UCSD-AML1 (cell line): ENCODE data around the gene WBP11.

Experiments
- DNase-seq: peaks from one replicate; lab custom pipeline; 2025; ENCODE audit not compliant: unreplicated experiment; lab: John Stamatoyannopoulos, UW

The WBP11 gene

DNA sequence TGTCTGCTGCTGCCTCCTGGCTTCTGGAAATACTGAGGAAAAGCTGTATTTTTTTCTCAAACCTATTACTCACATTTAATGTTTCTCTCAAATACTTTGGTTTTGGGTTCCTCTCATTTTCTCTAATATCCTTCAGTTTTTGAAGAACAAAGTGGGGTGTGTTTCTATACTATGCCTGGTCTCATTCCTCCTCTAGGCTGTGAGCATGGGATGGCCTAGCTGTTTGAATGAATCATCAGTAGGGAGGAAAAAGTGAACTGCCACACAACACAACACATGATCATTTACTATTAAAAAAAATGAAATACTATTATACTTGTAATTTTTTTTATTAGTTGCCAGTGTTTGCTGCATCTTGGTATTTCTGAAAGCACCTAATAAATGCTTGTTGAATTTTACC, 22.0 kb upstream of the WBP11 start:
- DNase-seq: no peak

DNA sequence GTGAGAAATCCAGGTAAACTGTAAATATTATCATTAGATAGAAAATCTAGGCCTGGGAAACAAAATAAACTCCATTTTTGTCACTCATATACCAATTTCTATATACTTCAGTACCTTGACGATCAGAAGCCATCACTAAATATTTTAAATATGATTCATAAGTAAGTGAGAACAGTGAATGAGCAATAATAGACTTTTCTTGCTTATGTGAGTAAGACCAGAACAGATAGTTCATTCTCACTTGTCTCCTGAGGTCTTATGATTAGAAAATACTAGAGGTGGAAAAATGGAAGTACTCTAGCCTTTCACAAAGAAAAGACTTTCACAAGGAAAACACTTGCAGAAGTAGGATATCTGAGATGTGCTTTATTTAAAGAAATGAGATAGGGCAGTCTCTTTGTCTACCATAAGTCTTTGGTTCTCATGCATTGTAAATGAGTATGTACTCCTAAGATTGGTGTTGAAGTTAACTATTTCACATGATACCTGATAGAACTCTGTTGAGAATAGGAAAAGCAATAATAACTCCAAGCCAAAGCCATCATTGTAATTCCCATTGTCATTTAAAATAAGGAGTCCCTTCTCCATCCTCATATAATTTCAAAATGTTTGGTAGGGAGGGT, 20.8 kb upstream of the WBP11 start:
- no peak for DNase-seq

DNA sequence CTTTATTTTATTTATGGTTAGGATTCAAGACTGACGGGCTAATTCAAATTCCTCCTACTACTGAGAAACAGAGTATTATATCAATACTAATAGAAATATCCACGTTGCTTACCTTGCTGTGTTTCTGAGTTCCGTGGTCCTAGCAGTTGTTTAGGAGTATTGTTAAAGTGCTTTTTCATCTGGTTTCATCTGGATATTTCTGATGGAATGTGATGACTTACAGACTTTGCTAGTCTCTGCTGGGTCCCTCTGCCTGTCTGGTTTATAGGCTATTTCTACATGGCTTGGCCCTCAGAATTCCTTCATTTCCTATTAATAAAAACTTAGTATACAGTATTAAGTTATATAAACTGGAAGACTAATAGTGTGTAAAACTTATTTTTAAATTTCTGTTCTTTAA, 10.7 kb upstream of the WBP11 start, which contains the start of gene SMCO3:
Gene SMCO3 (minus strand): TSS at position 169 of the 400 bp plus-strand sequence. CDS start 7,502 bp downstream, outside the sequence.
- no peak for DNase-seq

DNA sequence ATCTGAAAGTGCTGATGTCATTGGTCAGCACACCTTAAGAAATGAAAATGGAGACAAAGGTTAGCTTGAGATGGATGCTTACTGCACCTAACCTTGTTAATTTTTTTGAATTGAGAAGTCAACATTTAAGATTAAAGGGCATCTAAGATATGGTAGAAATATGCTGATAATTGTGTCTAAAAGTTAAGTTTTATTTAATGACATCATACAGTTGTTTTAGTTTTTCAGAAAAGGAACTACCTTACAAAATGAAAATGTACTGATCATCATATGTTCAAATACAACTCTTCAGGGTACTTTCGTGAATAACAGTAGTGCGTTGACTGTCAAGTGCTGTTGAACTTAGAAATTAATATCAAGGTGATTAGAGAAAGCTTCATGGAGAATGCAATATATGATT, 8.2 kb upstream of the WBP11 start:
- DNase-seq: no peak

DNA sequence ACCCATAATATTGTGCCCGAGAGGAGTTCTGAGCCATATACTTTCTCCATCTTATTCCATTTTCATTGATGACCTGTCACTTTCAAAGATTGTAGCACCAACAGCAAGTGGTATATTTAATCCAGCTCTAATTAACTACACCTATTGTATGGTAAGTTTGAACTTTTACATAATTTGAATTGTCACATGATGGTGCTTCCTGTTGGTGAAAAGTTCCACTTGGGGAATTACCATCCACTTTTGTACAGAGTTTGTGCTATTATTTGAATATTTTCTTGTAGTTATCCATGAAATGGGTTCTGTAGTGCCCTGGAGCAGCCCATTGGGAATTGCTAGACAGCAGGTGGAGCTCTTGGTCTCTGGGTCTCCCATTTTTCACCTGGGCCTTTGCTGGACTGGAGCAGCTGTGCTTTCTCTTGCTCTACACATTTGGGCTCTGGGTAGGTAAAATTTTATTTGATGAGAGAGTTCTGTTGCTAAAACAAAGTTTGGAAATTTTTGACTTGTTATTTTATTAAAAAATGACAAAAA, 7.7 kb upstream of the WBP11 start:
- DNase-seq: peak; percentile 9

DNA sequence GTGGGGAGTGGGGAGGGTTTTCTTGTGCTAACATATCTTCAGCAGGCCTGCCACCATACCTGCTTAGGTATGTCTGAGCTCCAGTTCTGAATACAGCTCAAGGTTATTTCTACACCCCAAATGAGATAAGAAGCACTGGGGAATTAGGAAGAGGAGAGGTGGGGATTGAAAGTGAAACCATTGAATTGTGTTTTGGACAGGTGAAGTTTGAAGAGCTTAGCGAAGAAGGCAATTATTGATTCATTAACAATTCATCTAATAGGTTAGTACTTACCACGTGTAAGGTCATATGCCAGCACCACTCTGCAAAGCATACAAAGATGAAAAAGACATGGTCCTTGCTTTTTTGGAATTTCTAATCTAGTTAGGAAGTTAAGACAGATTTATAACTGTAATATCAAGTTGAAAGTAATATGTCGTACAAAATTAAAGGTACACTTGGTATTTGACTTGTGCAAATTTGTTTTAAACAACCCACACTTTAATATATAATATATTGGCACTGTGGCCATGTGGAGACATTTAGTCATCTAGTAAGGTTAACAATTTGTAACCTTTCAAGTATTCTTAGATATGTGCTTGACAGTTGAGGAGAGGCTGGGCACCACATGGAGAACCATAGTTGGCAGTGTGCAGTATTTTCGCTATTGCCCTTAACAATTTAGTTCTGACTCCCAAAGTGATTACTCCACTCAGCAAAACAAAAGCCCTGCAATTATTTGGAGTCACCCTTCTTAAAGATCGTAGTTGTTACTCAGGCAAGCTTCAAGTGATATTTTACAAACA, 7.1 kb upstream of the WBP11 start:
- DNase-seq: no peak

DNA sequence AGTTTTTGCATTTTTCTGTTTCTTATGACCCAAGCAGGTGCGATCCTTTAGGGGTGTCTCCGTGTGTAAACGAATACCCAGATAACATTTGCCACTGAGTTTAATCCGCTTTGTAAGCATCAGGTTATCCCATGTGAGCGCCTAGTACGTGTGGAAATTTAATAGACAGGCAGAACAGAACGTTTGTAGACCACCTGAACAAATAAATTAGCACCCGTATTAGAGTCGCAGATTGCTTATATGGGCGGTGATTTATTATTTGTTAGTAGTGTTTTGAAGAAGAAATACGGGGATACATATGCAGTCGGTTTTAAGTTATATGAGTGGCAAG, 517 bp upstream of the WBP11 start:
- no peak for DNase-seq

DNA sequence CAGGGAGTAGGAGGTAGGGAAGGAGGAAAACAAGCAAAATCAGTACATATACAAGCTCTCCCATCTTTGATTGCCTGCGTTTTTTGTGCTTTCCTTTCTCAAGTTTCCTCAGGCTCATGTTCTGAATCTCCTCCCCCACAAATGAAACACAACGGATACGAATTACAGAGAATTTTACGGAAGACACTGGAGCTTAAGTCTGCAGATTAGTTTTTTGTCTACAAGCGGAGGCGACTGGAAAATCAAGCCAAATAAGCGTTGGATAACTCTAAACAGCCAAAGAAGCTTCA, 612 bp downstream of the WBP11 start:
- no peak for DNase-seq

DNA sequence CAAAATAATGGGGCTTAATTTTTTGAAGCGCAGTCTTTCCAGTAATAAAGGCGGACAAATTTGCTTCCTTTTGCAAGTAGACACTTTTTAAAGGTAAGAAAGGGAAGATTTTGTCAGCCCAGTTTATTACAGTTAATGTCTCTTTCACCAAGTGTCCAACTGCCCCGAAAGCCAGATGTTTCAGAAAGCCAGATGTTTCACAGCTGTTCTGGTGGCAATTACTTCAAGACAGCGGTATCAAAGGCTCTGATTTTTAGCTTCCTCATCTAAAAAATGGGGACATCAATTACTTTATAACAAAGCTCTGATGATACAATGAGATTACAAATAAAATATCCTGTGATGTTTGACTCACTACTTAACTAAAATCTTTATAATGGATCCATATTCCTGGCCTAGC, 1.0 kb downstream of the WBP11 start:
- DNase-seq: no peak

DNA sequence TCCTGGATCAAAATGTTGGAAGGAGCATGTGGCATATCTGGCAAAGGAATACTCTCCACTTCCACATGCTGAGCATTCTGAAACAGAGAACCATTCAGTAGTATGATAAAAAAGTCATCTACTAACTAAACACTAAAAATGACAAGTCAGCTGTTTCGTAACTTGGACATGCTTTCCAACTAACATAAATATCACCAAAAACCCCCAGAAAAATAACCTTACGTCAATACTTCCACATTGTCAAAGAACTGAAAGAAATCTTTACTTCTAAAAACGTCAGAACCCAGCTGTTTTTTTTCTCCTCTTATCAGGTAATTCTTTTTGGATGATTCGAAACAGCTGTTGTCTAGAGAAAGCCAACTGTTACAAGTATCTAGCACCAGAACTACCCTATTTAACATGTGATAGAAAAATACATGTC, 8.2 kb downstream of the WBP11 start:
- DNase-seq: no peak

DNA sequence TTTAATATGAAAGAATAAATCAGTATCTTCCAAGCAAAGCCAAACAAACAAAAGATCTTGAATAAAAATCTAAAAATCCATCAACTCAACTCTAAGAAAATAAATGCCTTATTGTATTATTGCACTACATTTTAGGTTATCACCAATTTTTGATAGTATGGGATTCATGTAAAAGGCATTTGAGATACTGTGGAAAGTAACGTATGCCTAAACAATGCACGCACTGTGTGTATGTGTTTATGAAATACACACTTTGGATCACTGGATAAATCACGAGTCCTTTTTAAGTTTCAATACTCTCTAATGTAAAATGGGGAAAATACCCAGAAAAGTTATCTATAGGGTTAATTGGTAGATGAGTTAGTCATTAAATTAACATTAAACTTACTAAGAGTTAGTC, 17.7 kb downstream of the WBP11 start:
- no peak for DNase-seq

DNA sequence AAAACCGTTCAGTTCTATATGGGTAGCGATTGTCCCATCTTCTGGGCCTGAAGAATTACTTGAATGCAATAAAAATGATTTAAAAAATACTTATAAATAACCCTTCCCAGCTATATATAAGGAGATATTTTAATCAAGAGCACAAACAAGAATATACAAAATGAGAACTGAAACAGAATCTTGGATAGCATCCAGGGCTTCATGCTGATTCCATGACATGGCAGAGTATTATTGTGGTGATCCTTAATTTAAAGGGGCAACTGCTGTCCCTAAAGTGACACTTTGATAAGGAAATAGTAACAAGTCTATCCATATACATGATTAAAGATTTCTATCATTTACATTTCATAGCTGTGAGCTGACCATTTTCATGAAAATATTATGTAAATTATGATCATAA, 18.8 kb downstream of the WBP11 start:
- no peak for DNase-seq

DNA sequence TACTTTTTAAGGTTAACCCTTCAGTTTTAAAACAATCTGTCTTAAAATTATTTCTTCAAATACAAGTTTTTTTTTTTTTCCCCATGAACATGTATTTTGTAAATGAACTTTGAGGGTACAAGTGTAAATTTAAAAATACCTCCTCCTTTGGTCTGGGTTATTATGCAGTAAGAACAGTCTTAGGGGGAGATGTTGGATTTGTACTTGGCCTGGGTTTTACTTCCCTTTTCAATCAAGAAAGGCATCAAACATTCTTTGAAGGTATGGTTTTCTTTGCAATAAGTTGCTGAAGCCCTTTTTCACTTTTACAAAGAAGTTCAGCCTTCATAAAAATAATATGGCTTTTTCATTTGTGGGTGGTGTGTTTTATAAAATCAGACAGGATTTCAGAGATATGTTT, 20.5 kb downstream of the WBP11 start:
- DNase-seq: no peak

DNA sequence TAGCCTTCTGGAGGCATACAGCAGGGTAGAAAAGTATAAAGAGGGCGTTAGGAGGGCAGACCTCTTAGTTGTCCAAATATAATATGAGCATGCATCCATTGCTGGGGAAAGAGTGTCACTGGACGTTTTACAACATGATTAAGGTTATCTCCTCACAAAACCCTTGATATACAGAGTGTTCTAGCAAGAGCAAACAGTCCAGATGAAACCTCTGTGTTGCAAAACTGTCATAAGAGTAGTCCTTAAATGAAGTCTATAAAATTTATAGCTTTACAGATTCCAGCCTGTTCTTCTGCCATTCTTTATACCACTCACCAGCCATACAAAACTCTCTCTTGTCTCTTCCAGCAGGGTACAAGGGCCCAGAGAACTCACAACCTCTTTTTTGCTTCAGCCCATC, 21.7 kb downstream of the WBP11 start:
- DNase-seq: no peak

DNA sequence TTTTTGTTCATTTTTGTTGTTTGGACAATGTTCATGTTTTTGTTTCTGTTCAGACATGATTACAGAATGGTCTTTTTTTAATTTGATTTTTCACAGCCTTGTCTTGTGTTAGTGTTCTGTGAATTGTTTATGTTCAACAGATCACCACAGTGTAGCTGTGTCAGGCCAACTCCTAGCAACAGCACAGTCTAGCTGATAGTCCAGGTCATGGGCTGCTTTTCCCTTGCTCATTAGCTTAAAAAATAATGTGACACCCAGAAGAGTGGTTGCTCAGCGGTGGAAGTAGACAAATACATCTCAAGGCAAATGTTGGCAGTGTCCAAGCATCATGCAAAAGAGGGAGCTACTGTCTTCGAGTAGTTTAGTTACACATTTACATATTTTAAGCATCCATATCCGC, 22.4 kb downstream of the WBP11 start:
- no peak for DNase-seq

DNA sequence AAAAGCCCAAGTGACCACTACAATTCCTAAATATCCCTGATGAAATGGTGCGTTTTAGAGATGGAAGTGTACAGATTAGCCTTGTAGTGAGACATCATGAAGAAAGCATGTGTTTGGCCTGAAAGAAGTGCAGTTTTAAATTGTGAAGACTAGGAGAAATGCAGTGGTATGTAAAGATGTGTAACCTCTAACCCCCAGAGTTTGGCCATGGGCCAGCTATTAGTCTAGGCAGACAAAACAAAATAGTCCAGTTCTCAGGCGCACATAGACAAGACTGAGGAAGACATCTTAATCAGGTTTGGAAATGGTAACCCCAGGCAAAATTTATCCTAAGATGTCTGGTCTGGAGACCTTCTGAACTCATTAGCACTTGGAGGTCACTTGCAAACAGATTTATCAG, 23.4 kb downstream of the WBP11 start:
- DNase-seq: no peak

DNA sequence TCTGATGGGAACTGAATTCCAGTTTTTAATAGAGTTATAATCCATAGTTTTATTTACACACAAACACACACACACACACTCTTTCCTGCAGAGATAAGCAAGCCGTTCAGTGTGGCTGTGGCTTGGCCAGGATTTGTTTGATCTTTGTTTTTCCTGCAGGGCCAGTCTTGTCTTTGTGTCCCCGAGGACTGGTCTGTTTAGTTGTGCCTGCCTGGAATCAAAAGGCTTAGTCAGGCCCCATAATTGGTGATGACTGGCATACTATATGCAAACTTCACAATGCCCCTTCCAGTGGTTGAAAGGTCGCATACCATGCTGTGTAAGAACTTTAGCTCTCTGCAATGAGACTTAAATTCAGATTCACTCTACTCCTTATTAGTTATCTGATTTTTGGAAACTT, 26.0 kb downstream of the WBP11 start:
- no peak for DNase-seq

DNA sequence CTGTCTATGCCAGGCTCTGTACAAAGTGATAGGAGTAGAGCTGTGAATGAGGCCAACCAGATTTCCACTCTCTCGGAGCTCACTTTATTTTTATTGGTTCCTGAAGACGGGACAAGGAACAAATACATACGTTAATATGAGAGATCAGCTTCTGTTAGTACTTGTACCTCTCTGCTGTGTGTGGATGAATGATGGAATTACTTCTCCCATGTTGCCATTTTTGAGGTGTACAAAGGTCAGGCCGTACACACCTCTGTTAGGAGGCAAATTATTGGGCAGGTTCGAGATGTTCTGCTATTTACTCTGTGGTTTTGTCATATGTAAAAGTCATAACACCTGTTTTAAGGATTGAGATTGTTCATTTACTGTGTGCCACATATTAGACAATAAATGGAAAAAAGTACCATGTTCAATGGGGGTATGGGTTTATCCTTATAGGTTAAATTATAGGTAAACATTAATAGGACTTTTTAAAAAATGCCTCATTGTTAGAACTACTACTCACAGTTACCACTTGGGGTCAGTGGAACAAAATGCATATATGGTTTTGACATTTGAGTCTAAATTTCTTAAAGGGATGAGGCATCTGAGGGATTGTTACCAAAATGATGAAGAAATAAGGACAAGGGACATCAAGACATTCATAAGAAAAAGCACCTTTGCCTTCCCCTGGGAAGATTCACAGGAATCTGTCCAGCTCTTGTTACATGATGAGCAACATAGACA, 26.9 kb downstream of the WBP11 start:
- DNase-seq: no peak

DNA sequence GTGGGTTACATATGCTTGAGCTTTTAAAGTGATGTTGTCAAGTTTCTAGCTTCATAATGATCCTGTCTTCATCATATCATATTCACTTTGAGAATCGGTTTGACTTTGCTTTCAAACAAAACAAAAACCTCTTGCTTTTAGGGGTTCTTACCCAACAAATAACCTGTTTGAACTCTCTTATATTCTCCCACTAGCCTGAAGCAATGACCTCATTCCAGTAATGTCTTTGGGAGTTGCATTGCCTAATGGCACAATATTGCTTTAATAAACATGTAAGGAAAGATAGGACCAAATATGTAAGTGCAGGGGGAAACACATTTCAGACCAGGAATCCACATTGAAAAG, 27.7 kb downstream of the WBP11 start:
- no peak for DNase-seq

DNA sequence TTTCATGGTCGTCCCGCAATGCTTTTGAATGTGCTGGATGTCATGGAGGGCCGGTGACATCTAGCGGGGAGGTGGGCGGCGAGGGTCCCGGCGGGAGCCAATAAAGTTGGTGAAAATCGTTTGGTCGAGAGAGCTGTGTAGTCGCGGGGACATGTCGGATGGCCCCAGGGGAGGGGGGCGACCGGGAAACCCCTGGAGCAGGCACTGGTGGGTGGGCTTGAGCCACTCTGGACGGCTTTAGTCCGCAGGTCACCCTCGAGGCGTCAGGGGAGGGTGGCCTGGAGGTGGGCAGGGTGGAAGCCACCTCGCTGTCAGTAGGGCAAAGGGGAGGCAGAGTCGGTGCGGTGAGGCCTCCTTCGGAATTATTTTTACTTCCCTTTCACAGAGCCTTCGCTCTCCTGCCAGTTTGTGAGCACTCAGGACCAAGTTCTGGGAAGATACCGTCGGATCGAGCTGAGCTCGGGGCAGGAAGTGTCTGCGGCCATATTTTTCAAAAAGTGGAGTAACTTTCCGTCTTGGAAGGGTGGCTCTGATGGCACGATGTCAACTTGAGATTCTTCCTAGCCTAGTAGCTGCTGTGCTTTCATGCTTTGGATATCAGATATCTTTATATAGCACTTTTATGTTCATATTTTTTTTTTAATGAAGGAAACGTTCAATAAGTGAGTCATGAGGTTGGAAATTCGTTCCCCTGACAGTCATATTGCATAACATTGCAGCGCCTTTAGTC, 28.2 kb downstream of the WBP11 start:
- DNase-seq: peak; percentile 36

DNA sequence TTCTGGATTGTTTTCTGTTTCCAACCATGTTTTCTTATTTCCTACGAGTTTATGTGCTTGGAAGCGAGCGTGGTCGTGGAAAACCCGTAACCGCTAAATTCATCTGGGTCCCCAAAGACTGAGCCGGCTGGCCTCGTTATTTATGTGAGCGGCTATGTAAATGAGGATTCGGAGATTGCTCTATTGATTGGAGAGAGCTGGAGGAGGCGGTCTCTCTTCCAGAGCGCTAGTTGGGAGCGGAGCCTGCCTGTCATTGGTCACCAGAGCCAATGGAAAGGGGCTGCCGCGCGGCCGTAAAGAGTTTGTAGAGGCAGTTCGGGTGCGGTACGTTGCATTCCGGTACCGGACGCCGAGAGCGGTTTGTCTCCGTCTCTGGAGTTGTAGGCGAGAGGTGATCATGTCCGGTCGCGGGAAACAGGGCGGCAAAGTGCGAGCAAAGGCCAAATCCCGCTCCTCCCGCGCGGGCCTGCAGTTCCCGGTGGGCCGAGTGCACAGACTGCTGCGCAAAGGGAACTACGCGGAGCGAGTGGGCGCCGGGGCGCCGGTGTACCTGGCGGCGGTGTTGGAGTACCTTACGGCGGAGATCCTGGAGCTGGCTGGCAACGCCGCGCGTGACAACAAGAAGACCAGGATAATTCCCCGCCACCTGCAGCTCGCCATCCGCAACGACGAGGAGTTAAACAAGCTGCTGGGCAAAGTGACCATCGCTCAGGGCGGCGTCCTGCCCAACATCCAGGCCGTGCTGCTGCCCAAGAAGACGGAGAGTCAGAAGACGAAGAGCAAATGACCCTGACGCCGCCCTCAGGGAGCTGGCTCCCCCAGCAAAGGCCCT, 29.0 kb downstream of the WBP11 start:
- peak; percentile 34 for DNase-seq
